SU-DHL-6 (cell line): ENCODE measurements around the gene ZNF100.
"Not testable (repeated sequence)": the region's sequence is repeated elsewhere in the genome, so short reads cannot be mapped to it uniquely, and the experiment has no call there.

Experiments used
- H2AFZ ChIP-seq: fragments of 200-600 bp; sonication (generic); 2 replicates; pipeline ENCODE4 v1.6.1; 2014; ENCODE audit warnings: low read depth, mild to moderate bottlenecking, moderate library complexity, mixed read lengths, antibody characterized with exemption, low read length; ENCODE audit not compliant: severe bottlenecking
- H3F3A ChIP-seq: fragments of 200-600 bp; shearing (Covaris generic); 2 replicates; pipeline ENCODE4 v1.6.0; 2016; ENCODE audit warnings: antibody characterized with exemption, mild to moderate bottlenecking; ENCODE audit not compliant: insufficient read depth
- H3K27ac ChIP-seq: fragments of 200-600 bp; sonication (generic); 2 replicates; pipeline ENCODE4 v1.5.1; 2016; ENCODE audit warnings: low read depth, mild to moderate bottlenecking, low read length, moderate library complexity, mixed read lengths
- H3K27me3 ChIP-seq: fragments of 200-600 bp; sonication (generic), shearing (Covaris generic); 2 replicates; pipeline ENCODE4 v1.6.0; 2014; ENCODE audit warnings: mild to moderate bottlenecking, low read length
- H3K36me3 ChIP-seq: fragments of 200-600 bp; sonication (generic); 2 replicates; pipeline ENCODE4 v1.6.1; 2014; ENCODE audit warnings: mild to moderate bottlenecking, low read length, mixed read lengths
- H3K4me2 ChIP-seq: fragments of 300-600, 200-600 bp; shearing (Covaris generic), sonication (generic); 2 replicates; pipeline ENCODE4 v1.6.0; 2014; ENCODE audit warnings: low read length, low read depth, mild to moderate bottlenecking; ENCODE audit not compliant: poor library complexity, severe bottlenecking
- H3K4me3 ChIP-seq: fragments of 200-600 bp; sonication (generic); 2 replicates; pipeline ENCODE4 v1.5.1; 2014; ENCODE audit warnings: antibody characterized with exemption, low read length, mild to moderate bottlenecking, mixed read lengths; ENCODE audit not compliant: insufficient read depth, poor library complexity, severe bottlenecking
- H3K79me2 ChIP-seq: fragments of 200-600 bp; sonication (generic); 2 replicates; pipeline ENCODE4 v1.6.1; 2014; ENCODE audit warnings: mild to moderate bottlenecking, low read length, moderate library complexity; ENCODE audit not compliant: insufficient read depth
- H3K9ac ChIP-seq: fragments of 200-600 bp; sonication (generic); 2 replicates; pipeline ENCODE4 v1.7.0; 2014; ENCODE audit warnings: mild to moderate bottlenecking, low read length
- H3K9me2 ChIP-seq: fragments of 200-600 bp; sonication (generic); replicated peaks from 2 replicates; pipeline ENCODE4 v1.6.1; 2014; ENCODE audit warnings: low read length; ENCODE audit not compliant: insufficient read depth
- H3K9me3 ChIP-seq: fragments of 200-600 bp; sonication (generic); 2 replicates; pipeline ENCODE4 v1.6.1; 2014; ENCODE audit warnings: low read length, mixed read lengths; ENCODE audit not compliant: insufficient read depth
- H4K20me1 ChIP-seq: fragments of 200-600 bp; sonication (generic); 2 replicates; pipeline ENCODE4 v1.6.1; 2014; ENCODE audit warnings: low read depth, mild to moderate bottlenecking, antibody characterized with exemption, low read length, moderate library complexity, mixed read lengths
- EZH2phosphoT487 ChIP-seq: fragments of 200-600 bp; sonication (generic), shearing (Covaris generic); conservative IDR thresholded peaks from 2 replicates; pipeline ENCODE4 v1.6.1; 2018; ENCODE audit warnings: mild to moderate bottlenecking, antibody characterized with exemption, low read length, moderate library complexity, mixed read lengths
- TF ChIP-seq, protein P1 (sequence below): fragments of 200-600 bp; sonication (generic); IDR thresholded peaks from one replicate; pipeline ENCODE4 v1.5.1; 2017; ENCODE audit warnings: antibody characterized with exemption, mild to moderate bottlenecking, low read length, moderate library complexity; ENCODE audit not compliant: insufficient read depth, poor library complexity, severe bottlenecking

The ZNF100 gene

DNA sequence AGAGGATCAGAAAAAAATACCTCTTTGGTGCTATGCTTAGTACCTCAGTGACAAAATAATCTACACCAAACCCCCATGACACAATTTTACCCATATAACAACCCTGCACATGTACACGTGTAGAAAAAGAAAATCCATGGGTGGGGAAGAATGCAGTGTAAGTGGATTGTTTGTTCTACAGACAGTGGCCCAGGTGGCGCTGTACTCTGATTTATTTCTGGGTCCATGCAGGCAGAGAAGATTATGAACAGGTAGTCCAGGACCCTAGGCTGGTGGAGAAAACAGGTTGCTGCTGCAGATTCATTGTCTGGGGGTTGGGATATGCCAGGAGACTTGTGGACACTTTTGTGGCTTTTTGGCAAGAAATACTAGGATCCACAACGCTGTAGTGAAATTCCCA is 9.1 kb downstream of the ZNF100 start:
- Histone ChIP-seq H3K9me2 (no peaks in the 10 kb centered on the region), H3K36me3 (peaks cover 68% of the 10 kb centered on the region), H3K4me3 (no peak overlapping the region), H3K27me3 (no peaks in the 10 kb centered on the region), H4K20me1 (no peaks in the 10 kb centered on the region), H3K9ac (no peak overlapping the region), H3F3A (no peaks in the 10 kb centered on the region; the same call in 1 of the 2 replicates), H3K27ac (no peak overlapping the region), H3K79me2 (peaks cover 67% of the 10 kb centered on the region), H2AFZ (no peak overlapping the region), H3K9me3 (peaks cover 13% of the 10 kb centered on the region; the same call in 1 of the 2 replicates), H3K4me2 (no peak overlapping the region)
- no peak for TF ChIP-seq EZH2phosphoT487
- TF ChIP-seq, protein P1, sequence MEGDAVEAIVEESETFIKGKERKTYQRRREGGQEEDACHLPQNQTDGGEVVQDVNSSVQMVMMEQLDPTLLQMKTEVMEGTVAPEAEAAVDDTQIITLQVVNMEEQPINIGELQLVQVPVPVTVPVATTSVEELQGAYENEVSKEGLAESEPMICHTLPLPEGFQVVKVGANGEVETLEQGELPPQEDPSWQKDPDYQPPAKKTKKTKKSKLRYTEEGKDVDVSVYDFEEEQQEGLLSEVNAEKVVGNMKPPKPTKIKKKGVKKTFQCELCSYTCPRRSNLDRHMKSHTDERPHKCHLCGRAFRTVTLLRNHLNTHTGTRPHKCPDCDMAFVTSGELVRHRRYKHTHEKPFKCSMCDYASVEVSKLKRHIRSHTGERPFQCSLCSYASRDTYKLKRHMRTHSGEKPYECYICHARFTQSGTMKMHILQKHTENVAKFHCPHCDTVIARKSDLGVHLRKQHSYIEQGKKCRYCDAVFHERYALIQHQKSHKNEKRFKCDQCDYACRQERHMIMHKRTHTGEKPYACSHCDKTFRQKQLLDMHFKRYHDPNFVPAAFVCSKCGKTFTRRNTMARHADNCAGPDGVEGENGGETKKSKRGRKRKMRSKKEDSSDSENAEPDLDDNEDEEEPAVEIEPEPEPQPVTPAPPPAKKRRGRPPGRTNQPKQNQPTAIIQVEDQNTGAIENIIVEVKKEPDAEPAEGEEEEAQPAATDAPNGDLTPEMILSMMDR: no peak

DNA sequence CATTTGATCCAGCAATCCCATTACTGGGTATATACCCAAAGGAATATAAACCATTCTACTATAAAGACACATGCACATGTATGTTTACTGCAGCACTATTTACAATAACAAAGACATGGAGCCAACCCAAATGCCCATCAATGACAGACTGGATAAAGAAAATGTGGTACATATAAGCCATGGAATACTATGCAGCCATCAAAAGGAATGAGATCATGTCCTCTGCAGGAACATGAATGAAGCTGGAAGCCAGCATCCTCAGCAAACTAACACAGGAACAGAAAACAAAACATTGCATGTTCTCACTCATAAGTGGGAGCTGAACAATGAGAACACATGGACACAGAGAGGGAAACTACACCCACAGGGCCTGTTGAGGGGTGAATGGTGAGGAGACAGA is 11.8 kb downstream of the ZNF100 start:
- H3K4me3 ChIP-seq, H2AFZ ChIP-seq, H3K9me2 ChIP-seq, H3K9me3 ChIP-seq, H3K27ac ChIP-seq, H4K20me1 ChIP-seq, H3K9ac ChIP-seq, H3F3A ChIP-seq, H3K4me2 ChIP-seq, H3K27me3 ChIP-seq: not testable (repeated sequence)
- peaks cover 82% of the 10 kb centered on the region for H3K79me2 ChIP-seq
- H3K36me3 ChIP-seq: peaks cover 66% of the 10 kb centered on the region

DNA sequence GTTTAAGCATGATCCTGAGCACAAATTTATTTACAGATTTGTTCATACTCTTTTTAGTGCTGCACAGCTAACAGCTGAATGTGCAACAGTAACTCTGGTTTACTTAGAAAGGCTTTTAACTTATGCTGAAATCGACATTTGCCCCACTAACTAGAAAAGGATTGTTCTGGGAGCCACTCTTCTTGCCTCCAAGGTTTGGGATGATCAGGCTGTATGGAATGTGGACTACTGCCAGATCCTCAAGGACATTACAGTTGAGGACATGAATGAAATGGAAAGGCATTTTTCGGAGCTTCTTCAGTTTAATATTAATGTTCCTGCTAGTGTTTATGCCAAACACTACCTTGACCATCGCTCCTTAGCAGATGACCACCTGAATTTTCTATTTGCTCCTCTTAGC is 16.0 kb downstream of the ZNF100 start:
- H3K27ac ChIP-seq: no peak overlapping the region
- no peaks in the 10 kb centered on the region for H3K9me3 ChIP-seq
- no peaks in the 10 kb centered on the region for H3K27me3 ChIP-seq
- no peaks in the 10 kb centered on the region for H3K9me2 ChIP-seq
- H2AFZ ChIP-seq: no peak overlapping the region
- H3F3A ChIP-seq: no peaks in the 10 kb centered on the region
- H3K9ac ChIP-seq: no peak overlapping the region
- TF ChIP-seq, protein P1: no peak
- TF ChIP-seq EZH2phosphoT487: no peak
- peaks cover 90% of the 10 kb centered on the region for H3K79me2 ChIP-seq
- no peaks in the 10 kb centered on the region for H4K20me1 ChIP-seq
- H3K4me3 ChIP-seq: no peak overlapping the region
- H3K4me2 ChIP-seq: no peak overlapping the region
- H3K36me3 ChIP-seq: peaks cover 66% of the 10 kb centered on the region

DNA sequence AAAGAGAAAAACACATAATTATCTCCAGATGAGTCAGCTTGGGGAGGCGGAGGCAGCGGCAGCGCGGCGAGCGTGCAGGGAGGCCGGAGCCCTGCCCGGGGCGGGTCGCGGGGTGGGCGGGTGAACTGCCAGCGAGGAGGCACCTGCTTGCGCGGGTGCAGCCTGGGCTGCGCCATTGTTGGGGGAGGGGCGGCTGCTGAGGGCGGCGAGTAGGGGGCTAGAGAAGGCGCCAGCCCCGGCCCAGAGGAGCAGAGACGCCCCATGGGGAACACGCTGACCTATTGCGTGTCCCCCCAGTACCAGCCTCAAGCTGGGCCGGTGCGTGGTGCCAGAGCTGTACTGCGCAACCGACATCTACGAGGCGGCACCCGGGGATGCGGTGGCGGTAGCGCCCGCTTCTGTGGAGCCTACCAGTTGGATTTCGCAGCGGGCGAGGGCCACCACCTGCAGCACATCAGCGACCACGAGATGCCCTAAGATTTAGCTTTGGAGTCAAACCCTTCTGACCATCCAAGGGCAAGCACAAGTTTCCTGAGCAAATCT is 16.7 kb downstream of the ZNF100 start:
- Histone ChIP-seq H3F3A (no peaks in the 10 kb centered on the region), H3K36me3 (peaks cover 63% of the 10 kb centered on the region), H3K27me3 (no peaks in the 10 kb centered on the region), H3K4me3 (no peak overlapping the region), H3K4me2 (no peak overlapping the region), H4K20me1 (no peaks in the 10 kb centered on the region), H3K27ac (no peak overlapping the region), H3K9ac (no peak overlapping the region), H3K79me2 (peaks cover 82% of the 10 kb centered on the region), H3K9me3 (no peaks in the 10 kb centered on the region), H2AFZ (no peak overlapping the region), H3K9me2 (no peaks in the 10 kb centered on the region)
- no peak for TF ChIP-seq EZH2phosphoT487
- TF ChIP-seq, protein P1: no peak
